NCI-H2196 (cell line): ENCODE measurements around the gene CAPN8.
"Not testable (repeated sequence)": the region's sequence is repeated elsewhere in the genome, so short reads cannot be mapped to it uniquely, and the experiment has no call there.

Experiments
- DNase-seq: peaks from one replicate; lab custom pipeline; 2025; ENCODE audit not compliant: unreplicated experiment; lab: John Stamatoyannopoulos, UW

The CAPN8 gene

DNA sequence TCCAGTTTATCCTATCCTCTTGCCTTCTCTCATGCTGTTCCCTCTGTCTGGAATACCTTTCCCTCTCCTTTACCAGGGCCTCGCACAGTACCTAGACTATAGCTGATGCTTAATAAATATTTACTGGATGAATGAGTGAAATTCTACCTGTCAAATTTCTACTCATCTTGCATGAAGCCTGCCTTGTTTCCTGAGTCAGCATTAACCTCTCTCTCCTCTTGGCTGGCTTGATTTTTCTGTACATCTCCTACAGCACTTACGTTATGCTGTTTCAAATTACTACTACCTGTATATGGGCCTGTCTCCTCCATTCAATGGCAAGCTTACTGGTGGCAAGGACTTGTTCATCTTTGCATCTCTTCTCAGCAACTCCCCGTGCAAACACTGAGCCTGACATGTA is 130.8 kb downstream of the CAPN8 start:
- no peak for DNase-seq

DNA sequence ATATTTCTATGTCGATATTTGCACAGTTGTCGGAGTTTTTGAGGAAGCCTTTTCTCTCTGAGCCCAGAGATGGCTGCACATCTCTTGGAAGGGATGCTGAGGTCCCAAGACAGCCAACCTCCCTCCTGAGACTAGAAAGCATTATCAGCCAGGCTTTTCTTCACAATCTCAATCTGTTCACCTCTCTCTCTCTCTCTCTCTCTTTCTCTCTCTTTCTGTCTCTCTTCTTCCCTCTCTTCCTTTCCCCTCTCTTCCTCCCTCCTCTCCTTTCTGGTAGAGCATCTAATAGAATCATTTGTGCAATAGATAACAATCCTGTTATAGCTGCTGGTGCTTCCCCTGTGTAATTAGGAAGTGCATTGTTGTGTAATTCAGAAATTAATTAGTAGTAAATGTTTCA is 131.8 kb downstream of the CAPN8 start:
- DNase-seq, result no peak

DNA sequence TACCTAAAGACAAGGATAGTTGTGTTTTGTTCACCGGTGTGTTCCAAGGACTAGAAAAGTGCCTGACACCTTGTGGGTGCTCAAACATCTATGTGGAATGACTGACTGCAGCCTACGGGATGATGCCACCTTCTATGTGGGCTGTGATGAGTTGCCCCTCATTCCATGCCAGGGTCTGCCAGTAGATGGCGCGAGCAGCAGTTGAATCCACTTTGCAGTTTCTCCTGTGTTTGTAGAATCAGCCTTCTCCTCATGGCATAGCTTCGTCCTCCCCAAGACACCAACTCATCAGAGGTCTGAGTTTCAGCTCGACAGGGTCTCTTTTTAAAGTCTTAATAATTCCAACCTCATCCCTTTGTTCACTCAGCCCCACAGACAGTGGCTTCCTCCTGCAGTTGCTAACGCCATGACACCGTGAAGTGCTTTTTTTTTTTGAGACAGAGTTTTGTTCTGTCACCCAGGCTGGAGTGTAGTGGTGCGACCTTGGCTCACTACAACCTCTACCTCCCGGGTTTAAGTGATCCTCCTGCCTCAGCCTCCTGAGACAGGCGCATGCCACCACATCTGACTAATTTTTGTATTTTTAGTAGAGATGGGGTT is 133.7 kb downstream of the CAPN8 start:
- peak; percentile 26 for DNase-seq

DNA sequence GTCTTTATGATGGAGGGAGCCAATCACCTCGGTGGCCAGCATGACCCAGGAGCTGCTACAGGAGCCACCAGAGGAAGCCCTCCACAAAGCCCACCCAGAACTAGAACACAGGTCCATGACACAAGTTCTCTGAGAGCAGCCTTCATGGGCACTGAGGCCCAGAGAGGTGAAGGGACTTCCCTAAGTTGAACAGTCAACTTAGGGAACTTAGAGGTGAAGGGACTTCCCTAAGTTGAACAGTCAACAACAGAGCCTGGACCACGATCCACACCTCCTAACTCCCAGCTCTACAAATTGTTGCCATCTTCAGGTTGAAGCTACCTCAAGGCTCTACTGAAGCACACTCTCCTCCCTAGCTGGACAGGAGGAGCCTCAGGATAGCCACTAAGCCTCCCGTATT is 139.5 kb downstream of the CAPN8 start:
- no peak for DNase-seq

DNA sequence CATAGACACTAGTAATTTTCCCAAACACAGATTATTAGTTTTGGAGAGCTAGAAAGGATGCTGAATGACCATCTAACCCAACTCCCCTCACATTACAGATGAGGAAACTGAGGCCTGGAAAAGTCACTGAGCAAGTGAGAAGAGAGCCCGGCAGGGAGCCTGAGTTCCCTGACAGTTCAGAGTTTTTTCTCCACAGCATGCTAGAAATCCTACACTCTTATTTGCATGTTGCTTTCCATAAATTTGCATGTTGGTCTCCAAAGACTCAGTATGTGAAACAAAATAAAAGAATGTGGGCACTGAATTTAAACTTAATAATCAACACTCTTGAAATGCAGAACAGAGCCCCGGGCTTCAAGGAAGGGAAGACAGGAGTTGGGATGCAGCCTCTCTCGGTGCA is 140.0 kb downstream of the CAPN8 start:
- DNase-seq, result no peak

DNA sequence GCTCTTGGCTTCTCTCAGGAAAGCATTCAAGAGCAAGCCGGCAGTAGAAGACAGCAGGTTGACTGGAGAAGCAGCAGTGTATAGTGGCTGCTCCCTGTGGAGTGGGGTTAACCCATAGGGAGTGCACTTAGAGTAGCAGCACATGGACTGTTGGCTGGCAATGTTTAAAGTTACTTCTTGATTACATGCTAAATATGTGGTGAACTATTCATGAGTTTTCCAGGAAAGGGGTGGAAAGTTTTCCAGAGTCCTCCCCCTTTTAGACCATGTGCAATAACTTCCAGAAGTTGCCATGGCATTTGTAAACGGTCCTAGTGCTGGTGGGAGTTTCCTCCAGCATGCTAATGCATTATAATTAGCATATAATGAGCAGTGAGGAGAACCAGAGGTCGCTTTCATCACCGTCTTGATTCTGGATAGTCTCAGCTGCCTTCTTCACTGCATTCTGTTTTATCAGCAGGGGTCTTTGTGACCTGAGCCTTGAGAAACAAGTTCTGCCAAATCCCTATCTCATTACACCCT is 140.5 kb downstream of the CAPN8 start:
- no peak for DNase-seq

DNA sequence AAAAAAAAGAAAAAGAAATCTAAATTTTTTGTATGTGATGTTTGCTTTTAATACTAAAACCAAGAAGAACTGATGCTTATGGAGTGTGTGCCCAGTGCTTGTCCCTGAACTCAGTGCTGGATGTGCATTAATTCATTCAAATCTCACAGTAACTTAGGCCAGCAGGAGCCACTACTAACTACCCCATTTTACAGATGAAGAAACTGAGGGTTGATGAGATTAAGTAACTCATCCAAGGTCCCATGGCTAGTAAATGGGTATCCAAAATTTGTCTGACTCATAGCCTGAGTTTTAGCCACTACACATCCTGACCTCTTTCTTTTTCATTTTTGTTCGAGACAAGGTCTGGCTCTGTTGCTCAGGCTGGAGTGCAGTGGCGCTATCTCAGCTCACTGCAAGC is 144.4 kb downstream of the CAPN8 start:
- DNase-seq, result no peak

DNA sequence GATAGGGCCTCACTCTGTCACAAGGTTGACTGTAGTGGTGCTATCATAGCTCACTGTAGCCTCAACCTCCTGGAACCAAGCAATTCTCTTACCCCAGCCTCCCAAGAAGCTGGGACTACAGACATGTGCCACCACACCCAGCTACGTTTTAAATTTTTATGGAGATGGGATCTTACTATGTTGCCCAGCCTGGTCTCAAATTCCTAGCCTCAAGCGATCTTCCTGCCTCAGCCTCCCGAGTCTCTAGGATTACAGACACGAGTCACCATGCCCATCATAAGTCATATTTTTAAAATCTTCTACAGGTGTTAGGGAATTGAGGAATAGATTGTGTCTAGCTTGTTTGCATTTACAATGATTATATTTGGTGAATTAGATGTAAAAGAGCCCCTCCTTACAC is 145.3 kb downstream of the CAPN8 start:
- no peak for DNase-seq

DNA sequence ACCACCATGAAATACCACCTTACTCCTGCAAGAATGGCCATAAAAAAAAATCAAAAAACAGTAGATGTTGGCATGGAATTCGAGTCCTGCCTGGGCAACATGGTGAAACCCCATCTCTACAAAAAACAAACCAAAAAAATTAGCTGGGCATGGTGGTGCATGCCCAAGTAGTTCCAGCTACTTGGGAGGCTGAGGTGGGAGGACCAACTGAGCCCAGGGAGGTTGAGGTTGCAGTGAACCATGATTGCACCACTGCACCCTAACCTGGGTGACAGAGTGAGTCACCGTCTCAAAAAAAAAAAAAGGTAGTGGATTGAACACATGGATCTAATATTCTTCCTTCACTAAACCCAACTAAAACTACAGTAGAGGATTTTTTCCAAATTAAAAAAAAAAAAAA is 146.4 kb downstream of the CAPN8 start:
- no peak for DNase-seq

DNA sequence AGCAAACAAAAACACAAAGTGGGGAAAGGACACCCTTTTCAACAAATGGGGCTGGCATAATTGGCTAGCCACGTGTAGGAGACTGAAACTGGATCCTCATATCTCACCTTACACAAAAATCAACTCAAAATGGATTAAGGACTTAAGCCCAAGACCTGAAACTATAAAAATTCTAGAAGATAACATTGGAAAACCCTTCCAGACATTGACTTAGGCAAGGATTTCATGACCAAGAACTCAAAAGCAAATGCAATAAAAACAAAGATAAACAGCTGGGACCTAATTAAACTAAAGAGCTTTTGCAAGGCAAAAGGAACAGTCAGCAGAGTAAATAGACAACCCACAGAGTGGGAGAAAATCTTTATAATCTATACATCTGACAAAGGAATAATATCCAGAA is 146.9 kb downstream of the CAPN8 start:
- DNase-seq, result not testable (repeated sequence)

DNA sequence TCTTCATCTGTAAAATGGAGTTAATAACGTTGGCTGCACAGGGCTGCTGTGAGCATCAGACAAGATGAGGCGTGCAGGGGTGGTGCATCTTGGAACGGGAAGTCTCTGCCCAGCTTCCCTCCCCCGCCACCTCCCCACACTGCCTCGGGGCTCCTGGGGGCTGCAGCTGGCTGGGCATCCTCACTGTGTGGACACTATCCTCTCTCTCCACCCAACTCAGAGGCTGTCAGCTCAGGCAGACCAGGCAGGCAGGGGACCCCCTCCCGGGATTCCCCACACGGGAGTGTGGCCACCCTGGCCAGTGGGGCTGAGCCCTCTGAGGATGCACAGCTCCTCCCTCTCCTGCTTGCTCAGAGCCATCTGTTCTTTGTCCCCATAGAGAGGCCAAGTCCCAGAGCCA is 149.6 kb downstream of the CAPN8 start:
- DNase-seq, result no peak

DNA sequence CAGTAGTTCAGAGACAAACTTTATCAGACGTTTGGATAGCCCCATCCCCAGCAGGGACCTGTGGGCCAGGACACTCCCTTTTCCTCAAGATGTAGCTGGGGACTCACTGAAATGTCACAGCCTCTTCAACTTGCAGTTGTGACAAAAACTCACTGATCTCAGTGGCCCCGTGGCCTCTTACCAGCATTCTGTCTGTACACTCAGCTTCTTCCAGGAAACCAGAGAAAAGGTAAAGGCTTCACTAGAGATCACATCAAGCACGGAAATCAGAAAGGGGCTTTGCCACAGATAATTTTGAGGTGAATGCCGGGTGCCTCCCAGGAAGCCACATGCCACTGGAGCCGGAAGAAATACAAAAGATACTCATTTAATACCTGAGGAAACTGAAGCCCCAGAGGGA is 150.1 kb downstream of the CAPN8 start:
- DNase-seq, result no peak

DNA sequence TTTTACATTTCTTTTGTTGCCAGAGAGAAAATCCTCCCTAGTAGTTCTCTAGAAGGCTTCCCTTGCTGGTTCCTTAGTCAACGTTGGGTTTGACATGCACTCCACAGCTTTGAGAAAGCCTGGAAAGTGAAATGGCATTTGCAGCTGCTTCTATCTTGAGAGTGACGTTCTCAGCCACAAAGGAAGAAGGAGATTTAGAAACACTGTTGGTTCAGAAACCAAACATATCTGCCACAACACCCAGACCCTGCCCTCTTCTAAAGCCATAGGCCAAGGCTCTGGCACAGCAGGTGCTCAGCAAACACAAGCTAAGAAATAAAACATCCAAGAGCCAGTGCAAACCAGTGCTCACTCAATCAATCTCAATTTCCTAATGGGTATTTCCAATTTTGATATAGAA is 150.9 kb downstream of the CAPN8 start:
- DNase-seq, result no peak

DNA sequence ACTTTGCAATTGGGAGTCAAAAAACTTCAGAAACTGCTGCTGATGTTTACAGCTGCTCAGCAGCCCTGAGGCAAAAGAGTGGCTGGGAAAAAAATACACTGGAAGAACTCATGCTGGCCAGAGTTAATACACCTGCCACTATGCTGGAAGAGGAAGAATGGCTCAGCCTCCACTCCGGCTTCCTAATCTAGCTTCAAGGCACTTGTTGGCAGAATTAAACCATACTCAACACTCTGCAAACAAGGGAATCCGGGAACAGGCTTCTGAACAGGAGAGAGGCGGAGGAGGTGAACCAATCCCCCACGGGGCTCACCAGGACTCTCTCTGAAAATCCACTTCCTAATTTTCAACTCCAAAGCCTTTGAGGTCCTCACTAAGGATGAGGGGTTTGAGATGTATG is 152.2 kb downstream of the CAPN8 start:
- no peak for DNase-seq

DNA sequence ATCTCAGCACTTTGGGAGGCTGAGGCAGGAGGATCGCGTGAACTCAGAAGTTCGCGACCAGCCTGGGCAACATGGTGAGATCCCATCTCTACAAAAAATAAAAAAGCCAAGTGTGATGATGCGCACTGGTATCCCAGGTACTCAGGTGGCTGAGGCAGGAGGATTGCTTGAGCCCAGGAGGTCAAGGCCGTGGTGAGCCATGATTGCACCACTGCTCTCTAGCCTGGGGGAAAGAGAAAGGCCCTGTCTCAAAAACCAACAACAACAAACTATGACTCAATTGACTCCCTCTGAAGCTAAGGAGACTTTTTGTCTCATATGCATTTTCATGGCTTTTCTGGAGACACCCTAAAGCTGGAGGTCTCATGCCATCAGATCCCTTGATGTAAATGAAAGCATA is 153.4 kb downstream of the CAPN8 start:
- no peak for DNase-seq

DNA sequence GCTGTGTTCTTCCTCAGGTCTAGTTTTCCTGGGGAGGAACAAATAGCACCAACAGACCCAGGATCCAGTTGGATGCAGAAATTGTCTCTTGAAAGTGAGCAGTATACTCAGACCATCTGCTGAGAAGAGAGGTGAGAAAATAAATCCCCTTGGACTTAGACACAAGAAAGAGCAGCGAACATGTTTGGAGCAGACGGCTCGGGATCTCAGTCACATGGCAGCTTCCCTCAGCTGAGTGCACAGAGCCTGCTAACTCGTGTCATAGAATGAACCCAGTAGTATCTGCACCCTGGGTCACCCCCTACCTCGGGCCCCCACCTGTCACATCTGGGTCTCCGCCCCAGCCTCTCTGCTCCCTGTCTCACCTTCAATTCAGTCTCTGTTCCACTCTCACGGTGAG is 156.7 kb downstream of the CAPN8 start:
- no peak for DNase-seq

DNA sequence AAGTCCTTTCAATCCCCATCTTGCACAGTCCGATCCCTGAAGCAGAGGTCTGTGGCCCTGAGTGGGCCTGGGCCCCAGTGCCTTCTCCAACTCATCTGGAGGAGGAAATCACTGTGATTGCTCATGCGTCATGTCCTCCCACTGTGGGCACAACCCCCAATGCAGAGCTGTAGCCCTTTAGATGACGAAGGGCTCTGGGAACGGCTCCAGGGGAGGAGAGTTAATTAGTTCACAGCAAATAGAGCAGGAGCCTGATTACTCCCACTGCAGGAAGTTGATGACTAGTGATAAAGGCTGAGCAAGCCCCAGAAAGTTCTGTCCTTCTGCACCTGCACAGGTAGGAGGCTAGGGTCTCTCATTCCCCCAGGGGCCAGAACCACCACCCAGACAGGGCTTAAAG is 160.8 kb downstream of the CAPN8 start:
- no peak for DNase-seq

DNA sequence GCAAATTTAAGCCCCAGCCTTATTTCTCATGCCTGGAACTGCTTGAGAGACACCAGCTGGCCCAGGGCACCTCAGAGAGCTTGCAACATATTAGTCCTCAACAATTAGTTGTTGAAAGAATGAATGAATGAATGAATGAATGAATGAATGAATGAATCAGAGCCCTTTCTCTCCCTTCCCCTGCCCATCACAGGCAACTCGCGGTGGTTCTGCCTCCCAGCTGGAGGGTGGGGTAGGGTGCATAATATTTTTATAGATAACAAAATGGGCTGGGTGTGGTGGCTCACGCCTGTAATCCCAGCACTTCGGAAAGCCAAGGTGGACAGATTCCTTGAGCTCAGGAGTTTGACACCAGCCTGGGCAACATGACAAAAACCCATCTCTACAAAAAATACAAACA is 162.2 kb downstream of the CAPN8 start:
- DNase-seq, result no peak

DNA sequence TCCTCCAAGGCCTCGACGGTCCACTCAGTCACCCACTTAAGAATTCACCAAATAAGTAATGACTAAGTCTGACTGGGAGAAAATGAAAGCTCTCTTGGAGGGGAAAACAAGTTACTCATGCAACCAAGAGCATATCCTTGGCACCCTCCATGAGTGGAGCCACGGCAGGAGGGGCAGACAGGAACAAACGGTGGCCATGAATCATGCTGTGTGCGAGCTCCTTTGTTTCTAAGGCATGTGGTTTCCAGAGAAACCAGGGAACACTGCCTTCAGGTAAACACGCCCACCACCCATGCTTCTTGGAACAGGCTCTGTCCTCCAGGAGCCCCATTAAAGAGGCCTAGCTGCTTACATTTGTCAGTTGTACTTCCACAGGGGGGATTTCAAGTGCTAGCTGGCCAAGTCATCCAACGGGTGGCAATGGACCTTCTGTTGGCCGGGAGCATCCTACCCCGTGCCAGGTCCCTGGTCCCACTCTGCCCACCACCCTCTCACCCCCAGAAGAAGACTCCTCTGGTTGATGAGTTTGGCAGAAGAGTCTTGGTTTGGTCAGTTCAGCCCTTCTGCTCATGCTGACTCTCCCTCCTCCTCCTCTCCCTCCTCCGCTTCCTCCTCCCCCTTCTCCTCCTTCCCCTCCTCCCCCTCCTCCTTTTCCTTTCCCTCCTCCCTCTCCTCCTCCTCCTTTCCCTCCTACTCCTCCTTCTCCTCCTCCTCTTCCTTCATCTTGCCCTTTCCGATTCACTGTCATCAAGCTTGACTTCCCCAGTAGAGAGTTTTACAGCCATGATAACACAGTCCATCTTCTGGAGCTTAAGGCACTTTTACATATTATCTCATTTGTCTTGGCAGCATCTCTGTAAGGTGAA is 164.7 kb downstream of the CAPN8 start:
- DNase-seq, result no peak

DNA sequence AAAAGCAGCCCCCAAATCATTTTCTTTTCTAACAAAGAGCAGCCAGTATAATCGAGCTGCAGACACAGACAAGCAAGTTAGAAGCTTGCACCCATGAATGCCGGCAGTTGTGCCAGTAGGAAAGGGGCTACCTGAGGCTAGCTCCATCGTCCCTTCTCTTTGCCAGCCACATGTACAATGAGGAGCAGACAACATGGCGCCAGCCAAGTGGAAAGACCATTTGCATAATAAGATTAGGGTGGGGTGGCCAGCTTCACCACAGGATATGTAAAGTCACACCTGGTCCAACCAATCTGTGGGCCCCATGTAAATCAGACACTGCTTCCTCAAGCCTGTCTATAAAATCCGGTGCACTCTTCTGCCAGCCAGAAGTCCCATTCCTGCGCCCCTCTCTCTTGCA is 168.6 kb downstream of the CAPN8 start:
- DNase-seq, result no peak

DNA sequence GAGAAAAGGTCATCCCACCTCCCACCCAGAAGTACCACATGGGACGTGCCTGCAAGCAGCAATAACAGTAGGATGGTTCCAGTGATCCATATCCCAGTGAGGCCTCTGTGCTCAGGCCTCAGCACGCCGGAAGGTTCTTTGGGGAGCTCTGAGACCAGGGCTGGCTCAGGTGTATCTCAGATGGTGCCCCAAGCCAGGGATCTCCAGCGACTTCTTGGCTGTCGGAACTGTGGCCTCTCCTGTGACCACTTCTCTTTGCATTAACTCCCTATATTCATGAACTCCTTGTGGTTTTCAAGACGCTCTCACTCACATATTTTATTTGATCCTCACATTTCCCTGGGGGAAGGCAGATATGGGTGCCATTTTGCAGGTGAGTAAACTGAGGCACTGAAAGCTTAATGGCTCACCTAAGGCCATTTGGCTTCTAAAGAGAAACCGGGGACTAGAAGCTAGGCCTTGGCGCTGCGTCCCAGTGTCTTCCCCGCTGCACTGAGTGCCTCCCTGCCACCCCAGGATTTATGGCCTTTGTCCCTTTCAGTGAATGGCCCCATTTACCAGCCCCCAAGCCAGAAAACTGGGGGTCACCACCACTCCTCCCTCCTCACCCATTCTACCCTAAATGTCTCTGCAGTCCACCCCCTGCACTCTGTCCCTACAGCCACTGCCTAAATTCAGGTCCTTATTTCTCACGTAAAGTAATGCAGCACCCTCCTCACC is 170.4 kb downstream of the CAPN8 start:
- no peak for DNase-seq

DNA sequence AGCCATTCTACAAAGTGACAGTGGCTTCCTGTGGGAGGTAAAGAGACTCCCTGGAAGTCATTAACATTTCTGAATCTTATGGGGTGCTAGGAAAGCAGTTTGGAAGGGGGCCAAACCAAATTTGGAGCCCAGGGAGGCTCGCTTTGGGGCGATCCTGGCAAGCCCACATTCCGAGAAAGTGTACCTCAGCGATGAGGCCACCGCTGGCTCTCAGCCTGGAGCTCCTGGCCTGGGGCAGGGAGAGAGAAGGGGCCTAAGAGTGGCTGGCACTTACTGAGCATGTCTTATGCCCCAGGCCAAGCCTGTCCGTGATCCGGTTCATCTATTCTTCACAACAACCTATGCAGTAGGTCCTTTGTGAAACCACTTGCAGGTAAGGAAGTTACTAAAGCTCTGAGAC is 173.5 kb downstream of the CAPN8 start:
- DNase-seq, result no peak
